GM12801 (cell line): ENCODE measurements around the gene NEURL1B.

Source experiments
- CTCF ChIP-seq: IDR thresholded peaks from one replicate; pipeline ENCODE4 v1.5.1; 2011; ENCODE audit warnings: control low read depth; ENCODE audit not compliant: insufficient read length; ENCODE audit errors: extremely low read depth

Gene NEURL1B

GRCh38 chr5:172640822-172641358, at the start of gene NEURL1B:
Gene NEURL1B, plus strand, starts transcription at chr5:172641263. Its CDS starts 144 bp downstream, at chr5:172641407.
- TF ChIP-seq CTCF: no peak

- no peak for TF ChIP-seq CTCF
These were observed 49.4 kb upstream of the NEURL1B start for GRCh38 chr5:172591636-172592035.

GRCh38 chr5:172592881-172593280, 48.2 kb upstream of the NEURL1B start:
- TF ChIP-seq CTCF: no peak

- no peak for TF ChIP-seq CTCF
These were observed 47.8 kb upstream of the NEURL1B start for GRCh38 chr5:172593306-172593705.

- TF ChIP-seq CTCF: no peak
These were observed 47.3 kb upstream of the NEURL1B start for GRCh38 chr5:172593721-172594235.

GRCh38 chr5:172594431-172594830, 46.6 kb upstream of the NEURL1B start:
- no peak for TF ChIP-seq CTCF

GRCh38 chr5:172594867-172595466, 46.1 kb upstream of the NEURL1B start:
- no peak for TF ChIP-seq CTCF
